Vagina (tissue), 2 donors: ENCODE measurements around the gene RFC4.

ENCODE experiments used
- CTCF ChIP-seq, 3 experiments: fragments of 450-650 bp in 2 of 3; fragments of 200-600 bp in 1 of 3; sonication (generic) in 1 of 3; IDR thresholded peaks; one replicate each; pipeline ENCODE4 v1.5.1; 2017 to 2019; ENCODE audit warnings: antibody characterized with exemption in 3 of 3, mild to moderate bottlenecking in 2 of 3, moderate library complexity in 2 of 3
- POLR2A ChIP-seq, 2 donors: fragments of 450-650 bp; IDR thresholded peaks; one replicate each; pipeline ENCODE4 v1.6.1; 2017; ENCODE audit warnings: antibody characterized with exemption in 2 of 2, mild to moderate bottlenecking in 2 of 2, moderate library complexity in 2 of 2
- POLR2AphosphoS5 ChIP-seq, 2 donors: sonication (generic); formaldehyde crosslinking; IDR thresholded peaks; one replicate each; pipeline ENCODE4 v1.9.0; 2017; ENCODE audit warnings: antibody characterized with exemption in 2 of 2, mild to moderate bottlenecking in 2 of 2, low read depth in 1 of 2; ENCODE audit not compliant: insufficient read depth in 1 of 2

DNA sequence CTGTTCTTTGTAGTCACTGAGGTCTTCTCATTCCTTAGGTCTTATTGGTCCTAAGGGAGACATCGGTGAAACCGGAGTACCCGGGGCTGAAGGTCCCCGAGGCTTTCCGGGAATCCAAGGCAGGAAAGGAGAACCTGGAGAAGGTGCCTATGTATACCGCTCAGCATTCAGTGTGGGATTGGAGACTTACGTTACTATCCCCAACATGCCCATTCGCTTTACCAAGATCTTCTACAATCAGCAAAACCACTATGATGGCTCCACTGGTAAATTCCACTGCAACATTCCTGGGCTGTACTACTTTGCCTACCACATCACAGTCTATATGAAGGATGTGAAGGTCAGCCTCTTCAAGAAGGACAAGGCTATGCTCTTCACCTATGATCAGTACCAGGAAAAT is 47.9 kb upstream of the RFC4 start:
- TF ChIP-seq CTCF (IDR thresholded peaks at IDR 0.05) (no peak), POLR2A (IDR thresholded peaks at IDR 0.05) (no peak), POLR2AphosphoS5 (IDR thresholded peaks at IDR 0.05; ENCODE audit: insufficient read depth in 1 of 2, low read depth in 1 of 2) (no peak)
